ENCODE measurements around the gene ZNF774.
A peak's percentile ranks its signal among the peaks of the same experiment; 100 is the strongest.
"Not testable (repeated sequence)": the region's sequence is repeated elsewhere in the genome, so short reads cannot be mapped to it uniquely, and the experiment has no call there.

Gene ZNF774

DNA sequence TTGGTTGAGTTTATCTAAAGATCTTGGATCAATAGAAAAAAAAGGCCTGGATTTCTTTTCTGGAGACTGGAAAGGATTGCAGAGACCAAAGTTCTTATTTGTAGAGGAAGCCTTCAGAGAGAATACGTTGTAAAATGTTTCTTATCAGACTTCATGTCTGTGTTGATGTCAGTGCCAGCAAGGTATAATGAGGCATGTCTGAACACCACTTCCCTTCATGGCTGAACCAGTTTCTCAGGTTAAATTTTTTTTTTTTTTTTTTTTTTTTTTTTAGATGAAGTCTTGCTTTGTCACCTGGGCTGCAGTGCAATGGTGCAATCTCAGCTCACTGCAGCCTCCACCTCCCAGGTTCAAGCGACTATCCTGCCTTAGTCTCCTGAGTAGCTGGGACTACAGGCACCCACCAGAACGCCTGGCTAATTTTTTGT is 17.8 kb upstream of the ZNF774 start:
- no peaks in the 10 kb centered on the region for H3K27me3 Mint-ChIP-seq
- H3K4me3 Mint-ChIP-seq = no peak overlapping the region
- DNase-seq = no peak
- no peak for ATAC-seq
- no peak overlapping the region for H3K27ac Mint-ChIP-seq
- no peaks in the 10 kb centered on the region for H3K9me3 Mint-ChIP-seq
- peaks cover 10% of the 10 kb centered on the region for H3K4me1 Mint-ChIP-seq

DNA sequence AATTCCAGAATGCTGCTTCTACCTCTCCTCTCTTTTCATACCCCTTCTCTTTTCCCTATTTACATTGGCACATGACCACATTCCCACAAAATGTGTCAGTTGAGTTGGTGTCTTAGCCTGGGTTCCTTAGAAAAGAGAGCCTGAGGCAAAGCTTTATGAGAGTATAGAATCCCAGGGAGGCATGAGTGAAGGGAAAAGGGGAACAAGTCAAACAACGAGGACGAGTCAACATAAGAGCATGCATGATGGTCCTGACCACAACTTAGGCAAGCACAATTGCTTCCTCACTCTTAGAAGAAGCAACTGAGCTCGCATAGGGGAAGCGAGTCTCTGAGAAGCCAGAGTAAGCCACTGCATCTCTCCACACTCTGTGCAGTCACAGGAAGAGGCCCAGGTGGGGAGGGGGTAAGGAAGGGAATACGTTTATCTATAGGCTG is 15.4 kb upstream of the ZNF774 start:
- H3K4me3 Mint-ChIP-seq = no peak overlapping the region
- DNase-seq (no peak), ATAC-seq (peak; percentile 49)
- no peak overlapping the region for H3K27ac Mint-ChIP-seq
- no peaks in the 10 kb centered on the region for H3K9me3 Mint-ChIP-seq
- H3K4me1 Mint-ChIP-seq = peaks cover 10% of the 10 kb centered on the region
- H3K27me3 Mint-ChIP-seq = no peaks in the 10 kb centered on the region

DNA sequence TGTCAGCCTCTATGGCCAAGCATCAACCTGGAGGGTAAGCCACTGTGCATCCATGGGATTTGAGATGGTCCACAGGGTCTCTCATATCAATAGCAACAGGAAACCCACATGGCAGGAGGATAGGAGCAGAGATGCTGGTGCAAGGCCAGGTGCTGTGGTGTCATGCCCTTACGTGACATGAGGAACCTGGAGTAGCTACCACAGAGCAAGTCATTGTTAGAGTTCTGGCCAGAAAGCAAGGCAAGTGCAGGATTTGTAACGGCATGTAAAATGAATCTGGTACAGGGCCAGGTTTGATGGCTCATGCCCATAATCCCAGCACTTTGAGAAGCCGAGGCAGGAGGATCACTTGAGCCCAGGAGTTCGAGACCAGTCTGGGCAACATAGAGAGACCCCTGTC is 14.8 kb upstream of the ZNF774 start:
- H3K4me1 Mint-ChIP-seq = peaks cover 12% of the 10 kb centered on the region
- no peaks in the 10 kb centered on the region for H3K9me3 Mint-ChIP-seq
- no peak for ATAC-seq
- H3K4me3 Mint-ChIP-seq = no peak overlapping the region
- no peak overlapping the region for H3K27ac Mint-ChIP-seq
- H3K27me3 Mint-ChIP-seq = no peaks in the 10 kb centered on the region
- no peak for DNase-seq

DNA sequence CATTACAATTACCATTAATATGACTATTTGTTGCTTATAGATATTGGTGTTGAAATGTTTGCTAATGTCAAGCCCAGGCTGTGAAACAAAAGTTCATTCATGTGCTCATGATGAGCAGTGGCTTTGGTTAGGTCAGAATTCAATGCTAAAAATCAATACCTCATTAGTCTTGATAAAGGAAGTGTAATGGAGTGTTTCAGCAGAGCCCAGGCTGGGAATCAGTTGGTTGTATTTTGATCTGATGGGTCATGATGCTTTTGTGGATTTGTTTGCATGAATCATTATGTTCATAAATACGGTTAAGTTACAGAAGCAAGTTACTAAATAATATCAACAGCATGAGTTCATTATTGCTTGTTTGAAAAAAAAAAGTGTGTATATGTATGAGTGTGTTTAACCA is 13.6 kb upstream of the ZNF774 start:
- Mint-ChIP-seq H3K27ac (no peak overlapping the region), H3K9me3 (no peaks in the 10 kb centered on the region), H3K4me3 (no peak overlapping the region), H3K27me3 (no peaks in the 10 kb centered on the region), H3K4me1 (peaks cover 17% of the 10 kb centered on the region)
- no peak for DNase-seq
- no peak for ATAC-seq

DNA sequence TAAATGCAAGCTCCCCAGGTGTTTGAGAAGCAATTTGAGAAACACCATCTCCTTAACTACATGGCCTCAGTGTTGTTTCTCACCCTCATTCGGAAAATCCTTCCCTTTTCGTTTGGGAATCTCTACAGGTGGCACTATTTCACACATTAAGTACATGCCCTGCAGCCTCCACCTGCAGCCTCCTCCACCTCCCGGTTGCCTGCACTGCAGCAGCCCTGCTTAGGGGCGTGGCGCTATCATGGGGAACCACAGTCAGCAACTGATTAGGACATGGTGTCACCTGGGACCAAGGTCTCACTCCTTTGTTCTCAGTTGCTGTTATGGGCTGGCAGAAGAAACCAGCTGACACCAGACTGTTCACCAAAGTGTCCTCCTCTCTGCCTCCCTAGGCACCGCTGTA is 11.7 kb upstream of the ZNF774 start:
- H3K9me3 Mint-ChIP-seq = no peaks in the 10 kb centered on the region
- no peaks in the 10 kb centered on the region for H3K27me3 Mint-ChIP-seq
- H3K27ac Mint-ChIP-seq = no peak overlapping the region
- no peak overlapping the region for H3K4me3 Mint-ChIP-seq
- ATAC-seq (no peak), DNase-seq (no peak)
- H3K4me1 Mint-ChIP-seq = peaks cover 17% of the 10 kb centered on the region

GRCh38 chr15:90343302-90343790 is 8.7 kb upstream of the ZNF774 start:
- Mint-ChIP-seq H3K27me3 (no peaks in the 10 kb centered on the region), H3K4me3 (no peak overlapping the region), H3K4me1 (peaks cover 8% of the 10 kb centered on the region), H3K9me3 (no peaks in the 10 kb centered on the region), H3K27ac (no peak overlapping the region)
- ATAC-seq = no peak
- DNase-seq = no peak

GRCh38 chr15:90344662-90345061 is 7.4 kb upstream of the ZNF774 start:
- Mint-ChIP-seq H3K27ac (no peak overlapping the region), H3K9me3 (no peaks in the 10 kb centered on the region), H3K27me3 (no peaks in the 10 kb centered on the region), H3K4me1 (peaks cover 8% of the 10 kb centered on the region), H3K4me3 (no peak overlapping the region)
- ATAC-seq (no peak), DNase-seq (no peak)

DNA sequence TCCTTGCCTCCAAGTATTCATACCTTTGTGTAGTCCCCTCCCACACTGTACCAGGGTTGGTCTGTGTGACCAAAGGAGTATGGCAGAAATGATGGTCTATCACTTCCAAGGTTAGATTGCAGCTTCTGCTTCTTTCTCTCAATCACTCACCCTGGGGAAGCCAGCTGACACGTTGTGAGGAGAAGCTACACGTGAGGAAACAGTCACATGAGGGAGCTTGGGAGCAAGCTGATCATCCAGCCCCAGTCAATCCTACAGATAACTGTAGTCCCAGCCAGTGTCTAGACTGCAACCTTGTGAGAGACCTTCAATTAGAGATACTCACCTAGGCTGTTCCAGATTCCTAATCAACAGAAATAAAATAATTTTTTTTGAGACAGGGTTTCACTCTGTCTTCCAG is 6.2 kb upstream of the ZNF774 start:
- Mint-ChIP-seq H3K27me3 (no peaks in the 10 kb centered on the region), H3K9me3 (no peaks in the 10 kb centered on the region), H3K27ac (peak overlapping the region in 1 of 2 donors; percentile 20), H3K4me1 (peaks cover 8% of the 10 kb centered on the region), H3K4me3 (no peak overlapping the region)
- no peak for ATAC-seq
- DNase-seq = no peak

DNA sequence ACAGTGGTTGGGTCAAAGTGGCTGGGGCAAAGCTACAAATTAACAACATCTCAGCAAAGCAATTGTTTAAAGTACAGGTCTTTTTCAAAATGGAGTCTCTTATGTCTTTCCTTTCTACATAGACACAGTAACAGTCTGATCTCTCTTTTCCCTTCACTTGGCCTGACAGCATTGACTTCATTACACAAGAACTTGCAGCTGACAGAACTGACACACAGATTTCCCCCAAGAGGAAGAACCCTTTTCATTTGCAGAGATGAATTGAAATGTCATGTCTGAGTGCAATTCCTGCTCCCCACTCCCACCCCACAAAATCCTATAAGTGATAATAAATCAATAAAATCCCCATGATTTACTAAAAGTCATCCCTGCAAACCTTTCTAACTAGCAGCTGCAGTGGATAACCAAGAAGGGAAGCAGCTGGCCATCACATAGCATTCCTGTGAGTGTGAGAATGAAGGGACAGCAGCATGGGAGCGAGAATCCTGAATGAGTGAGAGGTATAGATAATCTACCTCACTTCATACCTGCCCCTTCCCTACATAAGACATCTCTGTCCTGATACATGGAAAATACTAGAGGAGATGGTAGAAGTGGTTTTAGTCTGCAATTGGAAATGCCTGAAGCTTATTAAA is 4.5 kb upstream of the ZNF774 start:
- peaks cover 16% of the 10 kb centered on the region for H3K4me1 Mint-ChIP-seq
- not testable (repeated sequence) for DNase-seq, H3K27me3 Mint-ChIP-seq, H3K27ac Mint-ChIP-seq, ATAC-seq, H3K4me3 Mint-ChIP-seq, H3K9me3 Mint-ChIP-seq

- H3K27me3 Mint-ChIP-seq = no peaks in the 10 kb centered on the region
- no peak for ATAC-seq
Observed at GRCh38 chr15:90348456-90348855, 3.6 kb upstream of the ZNF774 start.

GRCh38 chr15:90349072-90349471 is 3.0 kb upstream of the ZNF774 start:
- Mint-ChIP-seq H3K27ac (no peak overlapping the region), H3K27me3 (no peaks in the 10 kb centered on the region), H3K4me1 (peaks cover 21% of the 10 kb centered on the region), H3K9me3 (no peaks in the 10 kb centered on the region), H3K4me3 (no peak overlapping the region)
- DNase-seq (no peak), ATAC-seq (no peak)

More at GRCh38 chr15:90348456-90348855, 3.6 kb upstream of the ZNF774 start:
- H3K4me3 Mint-ChIP-seq = no peak overlapping the region
- DNase-seq = no peak
- no peaks in the 10 kb centered on the region for H3K9me3 Mint-ChIP-seq
- peaks cover 21% of the 10 kb centered on the region for H3K4me1 Mint-ChIP-seq
- no peak overlapping the region for H3K27ac Mint-ChIP-seq

DNA sequence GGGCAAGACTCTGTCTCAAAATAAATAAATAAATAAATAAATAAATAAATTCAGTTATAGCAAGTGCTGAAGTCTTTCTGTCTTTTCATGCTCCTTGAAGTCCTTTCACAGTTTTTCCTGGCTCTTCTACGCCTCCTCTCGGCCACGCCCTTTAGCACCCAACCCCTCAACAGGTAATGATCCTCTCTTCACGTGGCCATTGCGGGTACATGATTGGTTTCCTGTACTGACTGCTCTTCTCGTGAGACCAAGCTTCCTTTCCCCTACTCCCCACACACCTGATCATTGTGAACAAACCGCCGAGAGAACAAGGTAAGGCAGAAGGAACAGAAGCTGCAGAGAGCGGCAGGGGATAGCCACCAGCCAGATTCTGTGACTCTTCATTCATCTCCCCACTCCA is 2.3 kb upstream of the ZNF774 start:
- Mint-ChIP-seq H3K4me1 (peaks cover 21% of the 10 kb centered on the region), H3K9me3 (no peaks in the 10 kb centered on the region), H3K4me3 (no peak overlapping the region), H3K27ac (no peak overlapping the region), H3K27me3 (no peaks in the 10 kb centered on the region)
- ATAC-seq = no peak
- DNase-seq = no peak

GRCh38 chr15:90351479-90352106 is 491 bp upstream of the ZNF774 start:
- Mint-ChIP-seq H3K9me3 (no peaks in the 10 kb centered on the region), H3K4me3 (peak overlapping the region; percentile 91 to 93), H3K27me3 (no peaks in the 10 kb centered on the region), H3K27ac (peak overlapping the region; percentile 69 to 81), H3K4me1 (peaks cover 21% of the 10 kb centered on the region)
- no peak for DNase-seq
- ATAC-seq = peak; percentile 29

DNA sequence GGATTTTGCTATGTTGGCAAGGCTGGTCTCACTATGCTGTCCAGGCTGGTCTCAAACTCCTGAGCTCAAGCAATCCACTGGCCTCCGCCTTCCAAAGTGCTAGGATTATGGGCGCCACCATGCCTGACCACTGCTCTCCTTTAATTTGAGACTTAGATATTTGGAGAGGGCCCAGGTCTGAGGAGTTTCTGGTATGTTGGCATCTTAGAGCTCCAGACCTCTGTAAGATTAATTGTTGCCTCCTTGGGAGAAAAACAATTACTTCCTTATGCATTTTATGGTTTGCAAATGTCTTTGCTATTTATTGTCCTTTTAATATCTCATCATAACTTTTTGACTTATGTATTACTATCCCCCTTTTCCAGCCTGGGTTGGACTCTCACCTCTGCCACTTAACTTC is 2.9 kb downstream of the ZNF774 start:
- Mint-ChIP-seq H3K27ac (no peak overlapping the region), H3K9me3 (no peaks in the 10 kb centered on the region), H3K27me3 (no peaks in the 10 kb centered on the region), H3K4me1 (peaks cover 21% of the 10 kb centered on the region), H3K4me3 (no peak overlapping the region)
- ATAC-seq = no peak
- DNase-seq = no peak

GRCh38 chr15:90358124-90359033 is 6.3 kb downstream of the ZNF774 start:
- DNase-seq (no peak), ATAC-seq (peak; percentile 66)
- H3K4me3 Mint-ChIP-seq = no peak overlapping the region
- no peaks in the 10 kb centered on the region for H3K27me3 Mint-ChIP-seq
- no peak overlapping the region for H3K27ac Mint-ChIP-seq
- H3K4me1 Mint-ChIP-seq = peaks cover 20% of the 10 kb centered on the region
- H3K9me3 Mint-ChIP-seq = no peaks in the 10 kb centered on the region

DNA sequence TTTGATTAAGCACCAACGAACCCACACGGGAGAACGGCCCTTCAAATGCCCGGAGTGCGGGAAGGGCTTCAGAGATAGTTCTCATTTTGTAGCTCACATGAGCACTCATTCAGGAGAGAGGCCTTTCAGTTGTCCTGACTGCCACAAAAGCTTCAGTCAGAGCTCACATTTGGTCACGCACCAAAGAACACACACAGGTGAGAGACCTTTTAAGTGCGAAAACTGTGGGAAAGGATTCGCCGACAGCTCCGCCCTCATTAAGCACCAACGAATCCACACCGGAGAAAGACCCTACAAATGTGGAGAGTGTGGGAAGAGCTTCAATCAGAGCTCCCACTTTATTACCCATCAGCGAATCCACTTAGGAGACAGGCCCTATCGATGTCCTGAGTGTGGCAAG is 8.7 kb downstream of the ZNF774 start:
- Mint-ChIP-seq H3K27me3 (no peaks in the 10 kb centered on the region), H3K4me1 (peaks cover 31% of the 10 kb centered on the region), H3K9me3 (no peaks in the 10 kb centered on the region), H3K4me3 (no peak overlapping the region), H3K27ac (no peak overlapping the region)
- DNase-seq (no peak), ATAC-seq (no peak)
